ENCODE measurements around the gene ITGAL. TPM values are rescaled to one million over a fixed set of nuclear protein-coding genes. Genes with fewer than 3 reads are reported as not detected.

The ITGAL gene
- total and polyA plus RNA-seq, 10 donors: 26.6 to 212 (median 130) TPM

DNA sequence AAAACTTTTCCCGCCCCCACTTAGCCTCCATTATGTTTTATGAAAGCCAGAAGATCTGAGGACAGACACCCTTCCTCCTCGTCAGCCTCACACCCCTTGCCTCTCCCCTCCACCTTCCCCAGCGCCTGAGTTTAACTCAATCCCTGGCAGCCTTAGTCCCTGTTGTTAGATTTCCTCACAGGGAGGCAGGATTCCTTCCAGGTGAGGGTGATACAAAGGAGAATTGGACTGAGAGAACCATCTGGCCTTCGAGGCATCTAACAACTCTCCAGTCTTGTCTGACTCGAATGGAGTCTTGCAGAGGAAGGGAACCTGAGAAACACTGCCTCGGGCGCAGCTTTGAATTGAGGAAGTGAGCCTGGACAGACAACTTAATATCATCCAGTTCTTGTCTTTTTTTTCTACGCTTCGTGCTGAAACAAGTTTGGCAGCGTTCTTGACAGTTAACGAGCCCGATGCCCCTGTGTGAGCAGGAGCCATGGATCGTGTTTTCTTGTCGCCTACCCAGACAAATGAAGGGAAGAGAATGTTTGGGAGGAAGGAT, 55.2 kb downstream of the ITGAL start:
- Histone ChIP-seq H3K27ac (peak overlapping the region; percentile 77 to 99 (median 97)), H3K4me1 (peaks cover 6 to 77% (median 34%) of the 10 kb centered on the region in 6 donors), H3K4me3 (peak overlapping the region; percentile 47 to 96 (median 80)), H3K27me3 (replicated peaks in 1 of 7) (no peaks in the 10 kb centered on the region), H3K9me3 (no peaks in the 10 kb centered on the region), H3K36me3 (peaks cover 0 to 39% (median 26%) of the 10 kb centered on the region in 6 donors)
- 9 to 12% (median 11%) methylated on average over 14 of the region's 14 CpGs for WGBS, 5 donors
- TF ChIP-seq POLR2A (IDR thresholded peaks at IDR 0.05): peak in 1 of 3 donors; percentile 22
- no peak for TF ChIP-seq CTCF (IDR thresholded peaks at IDR 0.05 in 8 of 11, conservative IDR thresholded peaks at IDR 0.05 in 3 of 11)
- no peak for TF ChIP-seq POLR2AphosphoS5 (IDR thresholded peaks at IDR 0.05)
- peak; percentile 85 for DNase-seq
- intact Hi-C loops (cut with DNase I; ENCODE audit: low total_unique reads): loop anchor here (10.0 kb wide), 1 partner anchor 83 kb away; the partner anchor contains the start of gene SEPHS2

DNA sequence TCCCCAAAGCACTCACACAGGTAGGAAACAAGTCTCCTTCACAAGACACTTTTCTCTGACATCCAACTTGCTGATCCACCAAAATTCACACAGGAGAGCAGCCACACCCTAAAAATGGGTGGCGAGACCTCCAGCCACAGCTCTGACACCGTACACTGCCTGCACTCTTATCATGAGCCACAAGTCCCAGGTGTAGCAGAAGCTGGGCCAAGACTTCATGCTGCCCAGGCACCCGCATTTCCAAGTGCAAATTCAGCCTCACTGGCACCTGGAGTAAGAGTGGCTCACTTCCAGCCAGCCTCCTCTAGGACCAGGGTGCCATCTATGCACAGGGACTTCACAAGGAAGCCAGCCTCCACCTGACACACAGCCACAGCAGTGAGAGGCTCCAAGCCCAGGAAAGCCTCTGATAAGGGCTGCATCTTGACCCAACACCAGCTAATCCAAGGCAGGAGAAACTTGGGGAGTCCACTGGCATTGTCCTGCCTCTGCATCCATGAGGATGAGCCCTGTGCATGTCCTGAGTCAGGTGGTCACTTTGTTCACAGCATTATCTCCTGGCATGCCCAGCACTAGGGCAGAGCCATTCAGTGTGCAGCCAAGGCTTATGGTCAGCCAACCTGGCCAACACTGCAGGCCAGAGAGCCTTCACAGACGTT, 56.4 kb downstream of the ITGAL start:
- H3K27me3 ChIP-seq (replicated peaks in 1 of 7): no peaks in the 10 kb centered on the region
- H3K4me1 ChIP-seq: peaks cover 13 to 86% (median 46%) of the 10 kb centered on the region in 6 donors
- H3K4me3 ChIP-seq: no peak overlapping the region
- TF ChIP-seq POLR2AphosphoS5 (IDR thresholded peaks at IDR 0.05) (peak in 2 of 3 donors; percentile 4 to 28), POLR2A (IDR thresholded peaks at IDR 0.05) (no peak)
- no peak for DNase-seq
- H3K27ac ChIP-seq: peak overlapping the region in 4 of 8 donors; percentile 1 to 98 (median 96)
- peaks cover 0 to 43% (median 28%) of the 10 kb centered on the region in 6 donors for H3K36me3 ChIP-seq
- intact Hi-C loops (cut with DNase I; ENCODE audit: low total_unique reads): loop anchor here (10.0 kb wide), 1 partner anchor 84 kb away; the partner anchor contains the start of gene SEPHS2
- 83 to 94% (median 84%) methylated on average over 4 of the region's 4 CpGs for whole genome bisulfite sequencing, 5 donors
- H3K9me3 ChIP-seq: no peaks in the 10 kb centered on the region

GRCh38 chr16:30530163-30531037, 57.9 kb downstream of the ITGAL start:
- Histone ChIP-seq H3K4me3 (no peak overlapping the region), H3K36me3 (peaks cover 0 to 31% (median 20%) of the 10 kb centered on the region in 6 donors), H3K9me3 (no peaks in the 10 kb centered on the region), H3K27ac (peak overlapping the region in 1 of 8 donors; percentile 14), H3K27me3 (replicated peaks in 1 of 7) (no peaks in the 10 kb centered on the region), H3K4me1 (peaks cover 13 to 77% (median 42%) of the 10 kb centered on the region in 6 donors)
- no peak for TF ChIP-seq POLR2A (IDR thresholded peaks at IDR 0.05)
- intact Hi-C loops (cut with DNase I; ENCODE audit: low total_unique reads): no loop called here
- WGBS, 5 donors: 82 to 86% (median 82%) methylated on average over 12 to 13 of the region's 13 CpGs
- no peak for DNase-seq

DNA sequence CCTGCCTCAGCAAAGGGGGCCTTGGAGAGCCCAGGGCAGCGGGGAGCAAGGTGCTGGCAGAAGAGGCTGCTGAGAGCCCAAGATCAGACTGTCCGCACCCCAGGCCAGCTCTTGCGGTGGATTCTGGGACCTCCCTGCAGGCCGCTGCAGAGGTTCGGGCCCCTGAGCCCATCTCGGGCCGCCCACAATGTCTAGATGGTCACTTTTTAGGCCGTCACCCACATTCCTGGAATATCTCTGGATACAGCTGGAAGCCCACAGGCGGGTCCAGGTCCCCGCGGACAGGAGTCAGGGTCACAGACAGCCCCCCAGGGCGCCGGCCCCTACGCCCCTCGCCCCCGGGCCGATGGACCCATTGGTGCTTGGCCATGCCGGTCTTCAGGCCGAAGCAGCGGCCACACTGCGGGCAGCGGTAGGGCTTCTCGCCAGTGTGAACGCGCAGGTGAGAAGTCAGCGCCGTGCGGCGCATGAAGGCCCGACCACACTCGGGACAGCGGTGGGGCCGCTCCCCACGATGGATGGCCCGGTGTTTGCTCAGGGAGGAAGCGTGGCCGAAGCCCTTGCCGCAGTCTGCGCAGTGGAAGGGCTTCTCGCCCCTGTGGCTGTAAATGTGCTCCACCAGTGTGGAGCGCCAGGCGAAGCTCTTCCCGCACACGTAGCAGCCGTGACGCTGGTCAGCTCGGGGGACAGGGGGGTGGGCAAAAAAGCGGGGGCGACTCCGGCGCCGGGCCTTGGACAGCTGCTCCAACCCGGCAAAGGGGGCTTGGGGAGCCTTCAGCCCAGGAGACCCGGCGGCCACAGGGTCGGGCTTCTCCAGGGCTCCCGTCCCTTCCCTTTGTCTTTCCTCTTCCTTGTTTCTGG, 60.0 kb downstream of the ITGAL start:
- TF ChIP-seq POLR2A (IDR thresholded peaks at IDR 0.05): no peak
- peak in 1 of 3 donors; percentile 18 for TF ChIP-seq POLR2AphosphoS5 (IDR thresholded peaks at IDR 0.05)
- TF ChIP-seq CTCF (IDR thresholded peaks at IDR 0.05 in 8 of 11, conservative IDR thresholded peaks at IDR 0.05 in 3 of 11): no peak
- H3K36me3 ChIP-seq: peaks cover 0 to 31% (median 20%) of the 10 kb centered on the region in 6 donors
- peaks cover 13 to 85% (median 47%) of the 10 kb centered on the region in 6 donors for H3K4me1 ChIP-seq
- peak; percentile 77 for DNase-seq
- peak overlapping the region in 1 of 8 donors; percentile 85 for H3K4me3 ChIP-seq
- no peaks in the 10 kb centered on the region for H3K9me3 ChIP-seq
- intact Hi-C loops (cut with DNase I; ENCODE audit: low total_unique reads): no loop called here
- 88 to 97% (median 96%) methylated on average over 21 to 57 of the region's 57 CpGs for WGBS, 5 donors
- peak overlapping the region in 3 of 8 donors; percentile 96 for H3K27ac ChIP-seq
- H3K27me3 ChIP-seq (replicated peaks in 1 of 7): no peaks in the 10 kb centered on the region
